GM21360 (cell line): Measurements from ENCODE around the gene ANKRD44.
A peak's percentile ranks its signal among the peaks of the same experiment; 100 is the strongest.
"Not testable (repeated sequence)": the region's sequence is repeated elsewhere in the genome, so short reads cannot be mapped to it uniquely, and the experiment has no call there.

Source experiments
- ATAC-seq: cut with Tn5 transposase; IDR thresholded peaks from one replicate; pipeline ENCODE4 v1.9.1; 2021; ENCODE audit warnings: mild to moderate bottlenecking, moderate library complexity; ENCODE audit not compliant: unreplicated experiment

The ANKRD44 gene

GRCh38 chr2:197310271-197310985 lies at the start of gene ANKRD44:
ANKRD44 (minus strand) TSS chr2:197310780; CDS start chr2:197310604, 176 bp downstream.
- peak; percentile 67 for ATAC-seq

GRCh38 chr2:197359859-197360258 lies 49.3 kb upstream of the ANKRD44 start:
- no peak for ATAC-seq

GRCh38 chr2:197358931-197359330 lies 48.4 kb upstream of the ANKRD44 start:
- ATAC-seq = no peak

- ATAC-seq = no peak
Observed at GRCh38 chr2:197357986-197358385, 47.4 kb upstream of the ANKRD44 start.

GRCh38 chr2:197356136-197356535 lies 45.6 kb upstream of the ANKRD44 start:
- no peak for ATAC-seq

GRCh38 chr2:197354169-197354558 lies 43.6 kb upstream of the ANKRD44 start:
- no peak for ATAC-seq

GRCh38 chr2:197353393-197354168 lies 43.0 kb upstream of the ANKRD44 start:
- ATAC-seq = no peak

- no peak for ATAC-seq
Observed at GRCh38 chr2:197349699-197350098, 39.1 kb upstream of the ANKRD44 start.

- no peak for ATAC-seq
Observed at GRCh38 chr2:197348721-197349360, 38.3 kb upstream of the ANKRD44 start.

- ATAC-seq = no peak
Observed at GRCh38 chr2:197345846-197346370, 35.3 kb upstream of the ANKRD44 start.

GRCh38 chr2:197343968-197344367 lies 33.4 kb upstream of the ANKRD44 start:
- not testable (repeated sequence) for ATAC-seq

- no peak for ATAC-seq
Observed at GRCh38 chr2:197340591-197340990, 30.0 kb upstream of the ANKRD44 start.

- ATAC-seq = no peak
Observed at GRCh38 chr2:197339496-197340220, 29.1 kb upstream of the ANKRD44 start.

- ATAC-seq = no peak
Observed at GRCh38 chr2:197339016-197339415, 28.4 kb upstream of the ANKRD44 start.

- no peak for ATAC-seq
Observed at GRCh38 chr2:197332641-197333040, 22.1 kb upstream of the ANKRD44 start.

GRCh38 chr2:197328461-197328860 lies 17.9 kb upstream of the ANKRD44 start:
- no peak for ATAC-seq

- ATAC-seq = no peak
Observed at GRCh38 chr2:197327472-197328098, 17.0 kb upstream of the ANKRD44 start.

GRCh38 chr2:197327073-197327471 lies 16.5 kb upstream of the ANKRD44 start:
- ATAC-seq = no peak

- no peak for ATAC-seq
Observed at GRCh38 chr2:197324801-197325200, 14.2 kb upstream of the ANKRD44 start.
